Activated CD4-positive, CD25-positive, alpha-beta regulatory T cell treated with anti-CD3 and anti-CD28 coated beads, Interleukin-2, amount 50 U/mL, for 72 hours (primary cell): ENCODE measurements around the gene AGPAT2.

ENCODE experiments used
- DNase-seq: peaks from one replicate; pipeline ENCODE4 v3.0.0; 2021

AGPAT2 gene

GRCh38 chr9:136700304-136700703 lies 13.0 kb upstream of the AGPAT2 start:
- DNase-seq: no peak

- DNase-seq: no peak
Observed at GRCh38 chr9:136698635-136699246, 11.5 kb upstream of the AGPAT2 start.

GRCh38 chr9:136697821-136698526 lies 10.7 kb upstream of the AGPAT2 start:
- no peak for DNase-seq

GRCh38 chr9:136697146-136697820 lies 10.0 kb upstream of the AGPAT2 start:
- no peak for DNase-seq

GRCh38 chr9:136696502-136696901 lies 9.2 kb upstream of the AGPAT2 start:
- no peak for DNase-seq

GRCh38 chr9:136695955-136696354 lies 8.7 kb upstream of the AGPAT2 start:
- no peak for DNase-seq

- DNase-seq: no peak
Observed at GRCh38 chr9:136695435-136695895, 8.2 kb upstream of the AGPAT2 start.

GRCh38 chr9:136694872-136695247 lies 7.6 kb upstream of the AGPAT2 start:
- no peak for DNase-seq

GRCh38 chr9:136694163-136694871 lies 7.1 kb upstream of the AGPAT2 start:
- no peak for DNase-seq

- DNase-seq: no peak
Observed at GRCh38 chr9:136693490-136694162, 6.4 kb upstream of the AGPAT2 start.

GRCh38 chr9:136693135-136693489 lies 5.9 kb upstream of the AGPAT2 start:
- no peak for DNase-seq

- no peak for DNase-seq
Observed at GRCh38 chr9:136692185-136693134, 5.2 kb upstream of the AGPAT2 start.

- no peak for DNase-seq
Observed at GRCh38 chr9:136691316-136692184, 4.3 kb upstream of the AGPAT2 start.

GRCh38 chr9:136690806-136691261 lies 3.6 kb upstream of the AGPAT2 start:
- no peak for DNase-seq

- DNase-seq: no peak
Observed at GRCh38 chr9:136690104-136690805, 3.0 kb upstream of the AGPAT2 start.

GRCh38 chr9:136689108-136689460 lies 1.8 kb upstream of the AGPAT2 start:
- DNase-seq: no peak

GRCh38 chr9:136688274-136689107 lies 1.2 kb upstream of the AGPAT2 start:
- DNase-seq: no peak

- DNase-seq: no peak
Observed at GRCh38 chr9:136687721-136688223, 515 bp upstream of the AGPAT2 start.

GRCh38 chr9:136686534-136686793 lies 793 bp downstream of the AGPAT2 start:
- DNase-seq: no peak
